ENCODE data around the gene ZBTB7A. TPM values are rescaled to one million over a fixed set of nuclear protein-coding genes. Genes with fewer than 3 reads are reported as not detected.

The ZBTB7A gene
- total and polyA plus RNA-seq, 10 of the 15 experiments (the other 5 are each of a cell fraction or from before 2014, with no cell fraction given): 0.26 to 42.4 (median 4.5) TPM

GRCh38 chr19:4029247-4029614, 37.5 kb downstream of the ZBTB7A start (continued):
- TF ChIP-seq, protein P1, sequence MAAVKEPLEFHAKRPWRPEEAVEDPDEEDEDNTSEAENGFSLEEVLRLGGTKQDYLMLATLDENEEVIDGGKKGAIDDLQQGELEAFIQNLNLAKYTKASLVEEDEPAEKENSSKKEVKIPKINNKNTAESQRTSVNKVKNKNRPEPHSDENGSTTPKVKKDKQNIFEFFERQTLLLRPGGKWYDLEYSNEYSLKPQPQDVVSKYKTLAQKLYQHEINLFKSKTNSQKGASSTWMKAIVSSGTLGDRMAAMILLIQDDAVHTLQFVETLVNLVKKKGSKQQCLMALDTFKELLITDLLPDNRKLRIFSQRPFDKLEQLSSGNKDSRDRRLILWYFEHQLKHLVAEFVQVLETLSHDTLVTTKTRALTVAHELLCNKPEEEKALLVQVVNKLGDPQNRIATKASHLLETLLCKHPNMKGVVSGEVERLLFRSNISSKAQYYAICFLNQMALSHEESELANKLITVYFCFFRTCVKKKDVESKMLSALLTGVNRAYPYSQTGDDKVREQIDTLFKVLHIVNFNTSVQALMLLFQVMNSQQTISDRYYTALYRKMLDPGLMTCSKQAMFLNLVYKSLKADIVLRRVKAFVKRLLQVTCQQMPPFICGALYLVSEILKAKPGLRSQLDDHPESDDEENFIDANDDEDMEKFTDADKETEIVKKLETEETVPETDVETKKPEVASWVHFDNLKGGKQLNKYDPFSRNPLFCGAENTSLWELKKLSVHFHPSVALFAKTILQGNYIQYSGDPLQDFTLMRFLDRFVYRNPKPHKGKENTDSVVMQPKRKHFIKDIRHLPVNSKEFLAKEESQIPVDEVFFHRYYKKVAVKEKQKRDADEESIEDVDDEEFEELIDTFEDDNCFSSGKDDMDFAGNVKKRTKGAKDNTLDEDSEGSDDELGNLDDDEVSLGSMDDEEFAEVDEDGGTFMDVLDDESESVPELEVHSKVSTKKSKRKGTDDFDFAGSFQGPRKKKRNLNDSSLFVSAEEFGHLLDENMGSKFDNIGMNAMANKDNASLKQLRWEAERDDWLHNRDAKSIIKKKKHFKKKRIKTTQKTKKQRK (IDR thresholded peaks at IDR 0.05; ENCODE audit: low read depth, low read length): no peak

- FAIRE-seq (no peak), DNase-seq (ENCODE audit: low read depth, low spot score) (no peak), ATAC-seq (no peak)
- no peaks in the 10 kb centered on the region for H4K20me1 ChIP-seq (ENCODE audit: control insufficient read depth, insufficient read depth)
- H3K27me3 ChIP-seq (replicated peaks in 1 of 2; ENCODE audit: control insufficient read depth in 2 of 2, insufficient read depth in 2 of 2, low read length in 1 of 2): no peaks in the 10 kb centered on the region
- WGBS (ENCODE audit: insufficient coverage, insufficient replicate concordance, low lambda C conversion rate, missing lambda C conversion rate): 93% methylated on average over 39 of the region's 48 CpGs
- ChIA-PET CTCF (no interaction called here), SMC1A (ENCODE audit: uncharacterized antibody, unreplicated experiment) (no interaction called here), RAD21 (ENCODE audit: unreplicated experiment) (interaction anchor here (0.6 kb wide), 1 partner anchor 305 kb away, joined by 3 read pairs; no protein-coding TSS in a partner anchor), POLR2A (no interaction called here)
- H3K4me3 ChIP-seq: no peak overlapping the region
- in situ Hi-C loops (cut with MboI) (no loop called here), intact Hi-C loops (cut with micrococcal nuclease; ENCODE audit: unreplicated experiment) (no loop called here)
- no peak overlapping the region for H2AFZ ChIP-seq (ENCODE audit: control insufficient read depth, low read depth, low read length)
- H3K27ac ChIP-seq (ENCODE audit: control insufficient read depth, insufficient read depth): no peak overlapping the region
- TF ChIP-seq, protein P2, sequence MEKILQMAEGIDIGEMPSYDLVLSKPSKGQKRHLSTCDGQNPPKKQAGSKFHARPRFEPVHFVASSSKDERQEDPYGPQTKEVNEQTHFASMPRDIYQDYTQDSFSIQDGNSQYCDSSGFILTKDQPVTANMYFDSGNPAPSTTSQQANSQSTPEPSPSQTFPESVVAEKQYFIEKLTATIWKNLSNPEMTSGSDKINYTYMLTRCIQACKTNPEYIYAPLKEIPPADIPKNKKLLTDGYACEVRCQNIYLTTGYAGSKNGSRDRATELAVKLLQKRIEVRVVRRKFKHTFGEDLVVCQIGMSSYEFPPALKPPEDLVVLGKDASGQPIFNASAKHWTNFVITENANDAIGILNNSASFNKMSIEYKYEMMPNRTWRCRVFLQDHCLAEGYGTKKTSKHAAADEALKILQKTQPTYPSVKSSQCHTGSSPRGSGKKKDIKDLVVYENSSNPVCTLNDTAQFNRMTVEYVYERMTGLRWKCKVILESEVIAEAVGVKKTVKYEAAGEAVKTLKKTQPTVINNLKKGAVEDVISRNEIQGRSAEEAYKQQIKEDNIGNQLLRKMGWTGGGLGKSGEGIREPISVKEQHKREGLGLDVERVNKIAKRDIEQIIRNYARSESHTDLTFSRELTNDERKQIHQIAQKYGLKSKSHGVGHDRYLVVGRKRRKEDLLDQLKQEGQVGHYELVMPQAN (conservative IDR thresholded peaks at IDR 0.05): no peak
- TF ChIP-seq POLR2A (IDR thresholded peaks at IDR 0.05; ENCODE audit: low read depth, low read length) (peak; percentile 20; the same call in 1 of the 2 replicates), CBX3 (IDR thresholded peaks at IDR 0.05; ENCODE audit: borderline replicate concordance, low read depth) (no peak), YBX1 (IDR thresholded peaks at IDR 0.05) (no peak)
- BruUV-seq (replicated peaks): no TSS peak
- H3K9ac ChIP-seq (ENCODE audit: control insufficient read depth, insufficient read depth, low read length): no peak overlapping the region
- no peaks in the 10 kb centered on the region for H3K9me3 ChIP-seq (replicated peaks; ENCODE audit: control insufficient read depth, insufficient read depth, low read length)
- H3K4me2 ChIP-seq (ENCODE audit: control insufficient read depth, insufficient read depth): no peak overlapping the region
- peaks cover 0 to 9% of the 10 kb centered on the region in 2 experiments; a peak in 3 of 4 replicates for H3K36me3 ChIP-seq (ENCODE audit: control insufficient read depth in 2 of 2, insufficient read depth in 2 of 2, low read length in 1 of 2)
- no peaks in the 10 kb centered on the region for H3K4me1 ChIP-seq (ENCODE audit: control insufficient read depth, insufficient read depth, low read length)
- H3K79me2 ChIP-seq (ENCODE audit: control insufficient read depth, insufficient read depth, low read length): no peaks in the 10 kb centered on the region
These were observed 38.1 kb downstream of the ZBTB7A start for GRCh38 chr19:4028334-4029246.

Data from GM12878 (cell line).